Measurements from ENCODE around the gene SKI.
A peak's percentile ranks its signal among the peaks of the same experiment; 100 is the strongest.

The SKI gene

GRCh38 chr1:2229037-2229864, 1.1 kb downstream of the SKI start:
- H3K9me3 ChIP-seq (replicated peaks; ENCODE audit: low read length): no peaks in the 10 kb centered on the region
- H3K4me1 ChIP-seq (ENCODE audit: control insufficient read depth, insufficient read depth, low read length): peaks cover 42% of the 10 kb centered on the region
- peaks cover 30% of the 10 kb centered on the region for H3K36me3 ChIP-seq (ENCODE audit: insufficient read depth, low read length)
- H3K4me3 ChIP-seq (ENCODE audit: low read length): peak overlapping the region; percentile 92
- peak overlapping the region; percentile 90 for H3K9ac ChIP-seq (ENCODE audit: low read depth, low read length)
- peak overlapping the region; percentile 97 for H3K4me2 ChIP-seq (ENCODE audit: low read length)
- no peaks in the 10 kb centered on the region for H3K27me3 ChIP-seq (ENCODE audit: control insufficient read depth, insufficient read depth, low read length)

- Histone ChIP-seq H3K9me3 (replicated peaks; ENCODE audit: low read length) (no peaks in the 10 kb centered on the region), H3K4me1 (ENCODE audit: control insufficient read depth, insufficient read depth, low read length) (peaks cover 42% of the 10 kb centered on the region), H3K27me3 (ENCODE audit: control insufficient read depth, insufficient read depth, low read length) (no peaks in the 10 kb centered on the region), H3K4me3 (ENCODE audit: low read length) (peak overlapping the region; percentile 92), H3K9ac (ENCODE audit: low read depth, low read length) (peak overlapping the region; percentile 90), H3K36me3 (ENCODE audit: insufficient read depth, low read length) (peaks cover 30% of the 10 kb centered on the region), H3K4me2 (ENCODE audit: low read length) (peak overlapping the region; percentile 97)
These were observed 2.0 kb downstream of the SKI start for GRCh38 chr1:2229911-2230731.

- Histone ChIP-seq H3K9ac (ENCODE audit: low read depth, low read length) (peak overlapping the region; percentile 90), H3K4me3 (ENCODE audit: low read length) (peak overlapping the region; percentile 92), H3K4me2 (ENCODE audit: low read length) (peak overlapping the region; percentile 97), H3K9me3 (replicated peaks; ENCODE audit: low read length) (no peaks in the 10 kb centered on the region), H3K4me1 (ENCODE audit: control insufficient read depth, insufficient read depth, low read length) (peaks cover 51% of the 10 kb centered on the region), H3K27me3 (ENCODE audit: control insufficient read depth, insufficient read depth, low read length) (no peaks in the 10 kb centered on the region), H3K36me3 (ENCODE audit: insufficient read depth, low read length) (peaks cover 30% of the 10 kb centered on the region)
These were observed 2.8 kb downstream of the SKI start for GRCh38 chr1:2230781-2231531.

- Histone ChIP-seq H3K36me3 (ENCODE audit: insufficient read depth, low read length) (peaks cover 30% of the 10 kb centered on the region), H3K27me3 (ENCODE audit: control insufficient read depth, insufficient read depth, low read length) (no peaks in the 10 kb centered on the region), H3K4me2 (ENCODE audit: low read length) (peak overlapping the region; percentile 97), H3K9me3 (replicated peaks; ENCODE audit: low read length) (no peaks in the 10 kb centered on the region), H3K4me1 (ENCODE audit: control insufficient read depth, insufficient read depth, low read length) (peaks cover 51% of the 10 kb centered on the region), H3K9ac (ENCODE audit: low read depth, low read length) (peak overlapping the region; percentile 90), H3K4me3 (ENCODE audit: low read length) (peak overlapping the region; percentile 92)
These were observed 3.6 kb downstream of the SKI start for GRCh38 chr1:2231532-2232254.

- Histone ChIP-seq H3K9ac (ENCODE audit: low read depth, low read length) (peak overlapping the region; percentile 90), H3K4me3 (ENCODE audit: low read length) (peak overlapping the region; percentile 92), H3K36me3 (ENCODE audit: insufficient read depth, low read length) (peaks cover 32% of the 10 kb centered on the region), H3K27me3 (ENCODE audit: control insufficient read depth, insufficient read depth, low read length) (no peaks in the 10 kb centered on the region), H3K4me1 (ENCODE audit: control insufficient read depth, insufficient read depth, low read length) (peaks cover 55% of the 10 kb centered on the region), H3K4me2 (ENCODE audit: low read length) (peak overlapping the region; percentile 97), H3K9me3 (replicated peaks; ENCODE audit: low read length) (no peaks in the 10 kb centered on the region)
These were observed 4.3 kb downstream of the SKI start for GRCh38 chr1:2232255-2232915.

- no peaks in the 10 kb centered on the region for H3K27me3 ChIP-seq (ENCODE audit: control insufficient read depth, insufficient read depth, low read length)
- H3K4me1 ChIP-seq (ENCODE audit: control insufficient read depth, insufficient read depth, low read length): peaks cover 61% of the 10 kb centered on the region
- H3K9me3 ChIP-seq (replicated peaks; ENCODE audit: low read length): no peaks in the 10 kb centered on the region
- H3K4me2 ChIP-seq (ENCODE audit: low read length): peak overlapping the region; percentile 97
- H3K9ac ChIP-seq (ENCODE audit: low read depth, low read length): peak overlapping the region; percentile 90
- peaks cover 32% of the 10 kb centered on the region for H3K36me3 ChIP-seq (ENCODE audit: insufficient read depth, low read length)
- H3K4me3 ChIP-seq (ENCODE audit: low read length): peak overlapping the region; percentile 92
These were observed 4.9 kb downstream of the SKI start for GRCh38 chr1:2232916-2233438.

- Histone ChIP-seq H3K36me3 (ENCODE audit: insufficient read depth, low read length) (peaks cover 32% of the 10 kb centered on the region), H3K4me3 (ENCODE audit: low read length) (peak overlapping the region; percentile 55), H3K9me3 (replicated peaks; ENCODE audit: low read length) (no peaks in the 10 kb centered on the region), H3K4me2 (ENCODE audit: low read length) (peak overlapping the region; percentile 97), H3K4me1 (ENCODE audit: control insufficient read depth, insufficient read depth, low read length) (peaks cover 66% of the 10 kb centered on the region), H3K9ac (ENCODE audit: low read depth, low read length) (peak overlapping the region; percentile 36), H3K27me3 (ENCODE audit: control insufficient read depth, insufficient read depth, low read length) (no peaks in the 10 kb centered on the region)
These were observed 5.3 kb downstream of the SKI start for GRCh38 chr1:2233468-2233867.

GRCh38 chr1:2233997-2234761, 6.1 kb downstream of the SKI start:
- Histone ChIP-seq H3K9ac (ENCODE audit: low read depth, low read length) (peak overlapping the region; percentile 36), H3K27me3 (ENCODE audit: control insufficient read depth, insufficient read depth, low read length) (no peaks in the 10 kb centered on the region), H3K36me3 (ENCODE audit: insufficient read depth, low read length) (peaks cover 31% of the 10 kb centered on the region), H3K9me3 (replicated peaks; ENCODE audit: low read length) (no peaks in the 10 kb centered on the region), H3K4me2 (ENCODE audit: low read length) (peak overlapping the region; percentile 97), H3K4me1 (ENCODE audit: control insufficient read depth, insufficient read depth, low read length) (peaks cover 72% of the 10 kb centered on the region), H3K4me3 (ENCODE audit: low read length) (peak overlapping the region; percentile 55)

- Histone ChIP-seq H3K4me3 (ENCODE audit: low read length) (peak overlapping the region; percentile 43), H3K27me3 (ENCODE audit: control insufficient read depth, insufficient read depth, low read length) (no peaks in the 10 kb centered on the region), H3K36me3 (ENCODE audit: insufficient read depth, low read length) (peaks cover 25% of the 10 kb centered on the region), H3K9ac (ENCODE audit: low read depth, low read length) (peak overlapping the region; percentile 36), H3K4me2 (ENCODE audit: low read length) (peak overlapping the region; percentile 97), H3K4me1 (ENCODE audit: control insufficient read depth, insufficient read depth, low read length) (peaks cover 77% of the 10 kb centered on the region), H3K9me3 (replicated peaks; ENCODE audit: low read length) (no peaks in the 10 kb centered on the region)
These were observed 6.6 kb downstream of the SKI start for GRCh38 chr1:2234762-2235113.
